Liver (tissue), 3 donors: ENCODE data around the gene ADNP.

ENCODE experiments used
- EGR1 ChIP-seq, 2 donors: IDR thresholded peaks; 2 replicates each; pipeline ENCODE4 v1.6.1; 2016 to 2018; ENCODE audit warnings: antibody characterized with exemption in 2 of 2, low read depth in 2 of 2
- FOXA1 ChIP-seq: IDR thresholded peaks from 2 replicates; pipeline ENCODE4 v1.6.1; 2016; ENCODE audit warnings: antibody characterized with exemption
- HNF4A ChIP-seq, 2 donors: conservative IDR thresholded peaks; 2 replicates each; pipeline ENCODE4 v1.6.1; 2016; ENCODE audit warnings: antibody characterized with exemption in 2 of 2, mild to moderate bottlenecking in 2 of 2
- JUND ChIP-seq, 2 donors: IDR thresholded peaks; 2 replicates each; pipeline ENCODE4 v1.6.1; 2016; ENCODE audit warnings: antibody characterized with exemption in 2 of 2
- RAD21 ChIP-seq, 2 donors: IDR thresholded peaks; 2 replicates each; pipeline ENCODE4 v1.6.1; 2016; ENCODE audit warnings: antibody characterized with exemption in 2 of 2, mild to moderate bottlenecking in 2 of 2
- TAF1 ChIP-seq: conservative IDR thresholded peaks from 2 replicates; pipeline ENCODE4 v1.6.1; 2016; ENCODE audit warnings: antibody characterized with exemption, mild to moderate bottlenecking
- YY1 ChIP-seq: IDR thresholded peaks from 2 replicates; pipeline ENCODE4 v1.6.1; 2016; ENCODE audit warnings: antibody characterized with exemption, mild to moderate bottlenecking
- TF ChIP-seq, protein P1 (sequence below): IDR thresholded peaks from 2 replicates; pipeline ENCODE4 v1.6.1; 2016; ENCODE audit warnings: antibody characterized with exemption
- TF ChIP-seq, protein P2 (sequence below): IDR thresholded peaks from 2 replicates; pipeline ENCODE4 v1.6.1; 2016; ENCODE audit warnings: antibody characterized with exemption
- TF ChIP-seq, protein P3 (sequence below): fragments of 150-350 bp; IDR thresholded peaks from 2 replicates; pipeline ENCODE4 v1.5.1; 2017; ENCODE audit warnings: improper control_type of control experiment, low read depth, low read length; ENCODE audit not compliant: missing input control
- TF ChIP-seq, protein P4 (sequence below): IDR thresholded peaks from 2 replicates; pipeline ENCODE4 v1.6.1; 2016; ENCODE audit warnings: antibody characterized with exemption
- TF ChIP-seq, protein P5 (sequence below): IDR thresholded peaks from 2 replicates; pipeline ENCODE4 v1.6.1; 2016; ENCODE audit warnings: antibody characterized with exemption, mild to moderate bottlenecking
- donor health status: healthy.
- donor health status: healthy.

DNA sequence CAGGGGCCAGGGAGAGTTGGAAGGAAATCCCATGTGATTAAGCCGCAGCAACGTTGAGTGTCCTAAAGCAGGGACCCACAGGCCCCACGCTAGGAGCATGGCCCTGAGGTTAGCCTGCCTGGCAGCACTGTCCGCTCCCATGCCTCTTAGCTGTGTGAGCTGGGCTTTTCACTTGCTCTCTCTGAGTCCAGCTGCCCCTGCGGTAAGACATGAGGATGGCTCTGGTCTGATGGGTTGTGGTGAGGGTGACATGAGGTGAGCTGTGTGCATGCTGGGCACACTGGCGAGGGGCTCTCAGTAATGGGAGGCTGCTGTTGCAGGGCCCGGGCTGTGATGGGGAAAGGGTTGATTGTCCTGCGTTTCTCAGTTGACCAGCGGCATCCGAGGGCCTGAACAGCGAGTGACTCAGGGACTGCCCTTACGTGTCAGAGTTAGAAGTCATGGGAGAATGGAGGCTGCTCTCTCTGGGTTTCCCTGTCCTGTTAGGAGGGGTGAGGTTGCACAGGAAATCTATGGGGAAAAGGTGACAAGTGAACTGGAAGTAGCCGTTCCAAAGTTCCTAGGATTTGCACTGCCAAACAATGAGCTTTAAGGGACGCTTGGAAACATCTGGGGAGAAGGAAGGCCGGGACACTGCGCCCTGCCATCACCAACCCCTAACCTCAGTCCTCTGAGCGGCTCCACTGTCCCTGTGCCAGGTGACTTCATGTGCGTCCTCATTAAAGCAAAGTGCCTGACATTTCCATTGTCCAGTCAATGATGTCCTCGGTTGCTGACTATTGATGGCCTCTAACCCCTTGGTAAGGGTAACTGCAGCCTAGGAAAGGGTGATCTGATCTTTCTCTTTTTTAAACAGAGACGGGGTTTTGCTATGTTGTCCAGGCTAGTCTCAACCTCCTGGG, 51.3 kb downstream of the ADNP start:
- TF ChIP-seq, protein P1, sequence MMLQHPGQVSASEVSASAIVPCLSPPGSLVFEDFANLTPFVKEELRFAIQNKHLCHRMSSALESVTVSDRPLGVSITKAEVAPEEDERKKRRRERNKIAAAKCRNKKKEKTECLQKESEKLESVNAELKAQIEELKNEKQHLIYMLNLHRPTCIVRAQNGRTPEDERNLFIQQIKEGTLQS = no peak
- TF ChIP-seq, protein P2, sequence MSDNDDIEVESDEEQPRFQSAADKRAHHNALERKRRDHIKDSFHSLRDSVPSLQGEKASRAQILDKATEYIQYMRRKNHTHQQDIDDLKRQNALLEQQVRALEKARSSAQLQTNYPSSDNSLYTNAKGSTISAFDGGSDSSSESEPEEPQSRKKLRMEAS = no peak
- TF ChIP-seq, protein P3, sequence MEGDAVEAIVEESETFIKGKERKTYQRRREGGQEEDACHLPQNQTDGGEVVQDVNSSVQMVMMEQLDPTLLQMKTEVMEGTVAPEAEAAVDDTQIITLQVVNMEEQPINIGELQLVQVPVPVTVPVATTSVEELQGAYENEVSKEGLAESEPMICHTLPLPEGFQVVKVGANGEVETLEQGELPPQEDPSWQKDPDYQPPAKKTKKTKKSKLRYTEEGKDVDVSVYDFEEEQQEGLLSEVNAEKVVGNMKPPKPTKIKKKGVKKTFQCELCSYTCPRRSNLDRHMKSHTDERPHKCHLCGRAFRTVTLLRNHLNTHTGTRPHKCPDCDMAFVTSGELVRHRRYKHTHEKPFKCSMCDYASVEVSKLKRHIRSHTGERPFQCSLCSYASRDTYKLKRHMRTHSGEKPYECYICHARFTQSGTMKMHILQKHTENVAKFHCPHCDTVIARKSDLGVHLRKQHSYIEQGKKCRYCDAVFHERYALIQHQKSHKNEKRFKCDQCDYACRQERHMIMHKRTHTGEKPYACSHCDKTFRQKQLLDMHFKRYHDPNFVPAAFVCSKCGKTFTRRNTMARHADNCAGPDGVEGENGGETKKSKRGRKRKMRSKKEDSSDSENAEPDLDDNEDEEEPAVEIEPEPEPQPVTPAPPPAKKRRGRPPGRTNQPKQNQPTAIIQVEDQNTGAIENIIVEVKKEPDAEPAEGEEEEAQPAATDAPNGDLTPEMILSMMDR = no peak
- TF ChIP-seq EGR1 (IDR thresholded peaks at IDR 0.05; ENCODE audit: low read depth in 2 of 2) (no peak), JUND (IDR thresholded peaks at IDR 0.05) (no peak), HNF4A (conservative IDR thresholded peaks at IDR 0.05) (no peak), FOXA1 (no peak), YY1 (no peak), RAD21 (IDR thresholded peaks at IDR 0.05) (no peak), TAF1 (no peak)
- TF ChIP-seq, protein P4, sequence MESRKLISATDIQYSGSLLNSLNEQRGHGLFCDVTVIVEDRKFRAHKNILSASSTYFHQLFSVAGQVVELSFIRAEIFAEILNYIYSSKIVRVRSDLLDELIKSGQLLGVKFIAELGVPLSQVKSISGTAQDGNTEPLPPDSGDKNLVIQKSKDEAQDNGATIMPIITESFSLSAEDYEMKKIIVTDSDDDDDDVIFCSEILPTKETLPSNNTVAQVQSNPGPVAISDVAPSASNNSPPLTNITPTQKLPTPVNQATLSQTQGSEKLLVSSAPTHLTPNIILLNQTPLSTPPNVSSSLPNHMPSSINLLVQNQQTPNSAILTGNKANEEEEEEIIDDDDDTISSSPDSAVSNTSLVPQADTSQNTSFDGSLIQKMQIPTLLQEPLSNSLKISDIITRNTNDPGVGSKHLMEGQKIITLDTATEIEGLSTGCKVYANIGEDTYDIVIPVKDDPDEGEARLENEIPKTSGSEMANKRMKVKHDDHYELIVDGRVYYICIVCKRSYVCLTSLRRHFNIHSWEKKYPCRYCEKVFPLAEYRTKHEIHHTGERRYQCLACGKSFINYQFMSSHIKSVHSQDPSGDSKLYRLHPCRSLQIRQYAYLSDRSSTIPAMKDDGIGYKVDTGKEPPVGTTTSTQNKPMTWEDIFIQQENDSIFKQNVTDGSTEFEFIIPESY = no peak
- TF ChIP-seq, protein P5, sequence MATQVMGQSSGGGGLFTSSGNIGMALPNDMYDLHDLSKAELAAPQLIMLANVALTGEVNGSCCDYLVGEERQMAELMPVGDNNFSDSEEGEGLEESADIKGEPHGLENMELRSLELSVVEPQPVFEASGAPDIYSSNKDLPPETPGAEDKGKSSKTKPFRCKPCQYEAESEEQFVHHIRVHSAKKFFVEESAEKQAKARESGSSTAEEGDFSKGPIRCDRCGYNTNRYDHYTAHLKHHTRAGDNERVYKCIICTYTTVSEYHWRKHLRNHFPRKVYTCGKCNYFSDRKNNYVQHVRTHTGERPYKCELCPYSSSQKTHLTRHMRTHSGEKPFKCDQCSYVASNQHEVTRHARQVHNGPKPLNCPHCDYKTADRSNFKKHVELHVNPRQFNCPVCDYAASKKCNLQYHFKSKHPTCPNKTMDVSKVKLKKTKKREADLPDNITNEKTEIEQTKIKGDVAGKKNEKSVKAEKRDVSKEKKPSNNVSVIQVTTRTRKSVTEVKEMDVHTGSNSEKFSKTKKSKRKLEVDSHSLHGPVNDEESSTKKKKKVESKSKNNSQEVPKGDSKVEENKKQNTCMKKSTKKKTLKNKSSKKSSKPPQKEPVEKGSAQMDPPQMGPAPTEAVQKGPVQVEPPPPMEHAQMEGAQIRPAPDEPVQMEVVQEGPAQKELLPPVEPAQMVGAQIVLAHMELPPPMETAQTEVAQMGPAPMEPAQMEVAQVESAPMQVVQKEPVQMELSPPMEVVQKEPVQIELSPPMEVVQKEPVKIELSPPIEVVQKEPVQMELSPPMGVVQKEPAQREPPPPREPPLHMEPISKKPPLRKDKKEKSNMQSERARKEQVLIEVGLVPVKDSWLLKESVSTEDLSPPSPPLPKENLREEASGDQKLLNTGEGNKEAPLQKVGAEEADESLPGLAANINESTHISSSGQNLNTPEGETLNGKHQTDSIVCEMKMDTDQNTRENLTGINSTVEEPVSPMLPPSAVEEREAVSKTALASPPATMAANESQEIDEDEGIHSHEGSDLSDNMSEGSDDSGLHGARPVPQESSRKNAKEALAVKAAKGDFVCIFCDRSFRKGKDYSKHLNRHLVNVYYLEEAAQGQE = no peak
